OCI-LY7 (cell line): ENCODE data around the gene RUNX1. TPM values are rescaled to one million over a fixed set of nuclear protein-coding genes. Genes with fewer than 3 reads are reported as not detected.

Source experiments
- BruUV-seq: library from RNA; stranded (reverse); fragments of 400-500 nt; replicated peaks from 2 replicates; lab custom pipeline; 2021; lab: Mats Ljungman, UMichigan
- CTCF ChIA-PET: fragments of 300-600 bp; sonication (Branson Sonifier 250); formaldehyde crosslinking; loops from one replicate; lab custom pipeline; 2022; ENCODE audit warnings: antibody characterized with exemption; ENCODE audit not compliant: unreplicated experiment; lab: Charles Lee
- POLR2A ChIA-PET: fragments of 300-600 bp; sonication (Branson Sonifier 250); formaldehyde crosslinking; loops from one replicate; lab custom pipeline; 2022; ENCODE audit warnings: antibody characterized with exemption; lab: Charles Lee
- DNase-seq: peaks from one replicate; pipeline ENCODE4 v3.0.0-alpha.2; 2015; ENCODE audit warnings: low spot score
- H2AFZ ChIP-seq: fragments of 200-600 bp; sonication (generic), shearing (Covaris generic); 2 replicates; pipeline ENCODE4 v1.6.1; 2014; ENCODE audit warnings: mild to moderate bottlenecking, antibody characterized with exemption, low read length, moderate library complexity
- H3K27ac ChIP-seq: fragments of 200-600 bp; sonication (generic); 2 replicates; pipeline ENCODE4 v1.5.1; 2014; ENCODE audit warnings: mixed run types, low read depth, mild to moderate bottlenecking, moderate library complexity, low read length, inconsistent platforms; ENCODE audit not compliant: poor library complexity, severe bottlenecking
- H3K36me3 ChIP-seq: fragments of 200-600 bp; sonication (generic); 2 replicates; pipeline ENCODE4 v1.6.1; 2014; ENCODE audit warnings: mild to moderate bottlenecking, antibody characterized with exemption, low read length, moderate library complexity, mixed read lengths; ENCODE audit not compliant: insufficient read depth
- H3K4me1 ChIP-seq: fragments of 200-600 bp; sonication (generic); 2 replicates; pipeline ENCODE4 v1.5.1; 2014; ENCODE audit warnings: mild to moderate bottlenecking, low read length; ENCODE audit not compliant: insufficient read depth, poor library complexity, severe bottlenecking
- H3K4me2 ChIP-seq: fragments of 200-600 bp; sonication (generic); 2 replicates; pipeline ENCODE4 v1.6.1; 2014; ENCODE audit warnings: mild to moderate bottlenecking, low read length
- H3K4me3 ChIP-seq: fragments of 200-600 bp; sonication (generic); 2 replicates; pipeline ENCODE4 v1.5.1; 2014; ENCODE audit warnings: mild to moderate bottlenecking, low read depth, low read length; ENCODE audit not compliant: poor library complexity, severe bottlenecking
- H3K79me2 ChIP-seq: fragments of 200-600 bp; sonication (generic); 2 replicates; pipeline ENCODE4 v1.6.1; 2016; ENCODE audit warnings: low read depth, mild to moderate bottlenecking, low read length, moderate library complexity, mixed read lengths; ENCODE audit not compliant: insufficient read depth
- H3K9me2 ChIP-seq: fragments of 200-600 bp; sonication (generic); 2 replicates; pipeline ENCODE4 v1.6.1; 2016; ENCODE audit warnings: mild to moderate bottlenecking, low read length, mixed read lengths; ENCODE audit not compliant: insufficient read depth
- H3K9me3 ChIP-seq: fragments of 200-600 bp; sonication (generic); 2 replicates; pipeline ENCODE4 v1.6.1; 2014; ENCODE audit warnings: mild to moderate bottlenecking, mixed run types, low read length, mixed read lengths
- H4K20me1 ChIP-seq: fragments of 200-600 bp; sonication (generic); 2 replicates; pipeline ENCODE4 v1.6.1; 2014; ENCODE audit warnings: mild to moderate bottlenecking, antibody characterized with exemption, low read length, moderate library complexity, mixed read lengths; ENCODE audit not compliant: insufficient read depth
- EZH2phosphoT487 ChIP-seq: fragments of 200-600 bp; sonication (generic); IDR thresholded peaks from 2 replicates; pipeline ENCODE4 v1.6.1; 2018; ENCODE audit warnings: low read depth, borderline replicate concordance, mild to moderate bottlenecking, mixed run types, antibody characterized with exemption, low read length, moderate library complexity, mixed read lengths
- intact Hi-C: fragments of 100-400 bp; cut with micrococcal nuclease; formaldehyde crosslinking; loops from one replicate; pipeline ENCODE4 v1.10.0; 2022; ENCODE audit not compliant: unreplicated experiment
- total RNA-seq, 2 experiments: library from RNA; depleted of rRNA in 1 of 2; stranded (reverse); fragments of >200 nt in 1 of 2; shearing (Covaris generic) in 1 of 2; gene quantifications; 2 replicates each; pipeline ENCODE4 v1.2.3, GENCODE V29; 2014 to 2022
- TF ChIP-seq, protein P1 (sequence below): fragments of 200-600 bp; sonication (generic); conservative IDR thresholded peaks from 2 replicates; pipeline ENCODE4 v1.5.1; 2014; ENCODE audit warnings: mild to moderate bottlenecking, antibody characterized with exemption, low read length, moderate library complexity, mixed read lengths

The RUNX1 gene
- total RNA-seq, 2 experiments from 2014 or later = 30.5 to 40.8 TPM

DNA sequence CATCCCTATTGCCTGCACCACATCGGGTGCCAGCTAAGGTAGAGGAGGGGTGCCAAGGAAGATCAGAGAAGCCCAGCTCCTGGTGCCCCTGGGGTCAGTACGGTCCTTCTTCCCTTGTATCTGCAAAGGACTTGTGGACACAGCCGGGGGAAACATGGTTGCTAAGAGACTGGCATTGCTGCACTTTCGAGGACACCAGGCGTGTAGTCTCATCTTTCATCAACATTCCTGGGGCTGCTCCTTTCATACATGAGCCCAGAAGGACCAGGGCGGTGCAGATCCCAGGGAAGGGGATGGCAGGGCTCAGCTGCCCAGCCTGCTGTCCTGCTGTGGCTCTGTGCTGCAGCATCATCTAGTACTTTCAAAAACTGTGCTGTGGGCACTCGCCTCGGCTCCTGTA, 61.0 kb downstream of the RUNX1 start:
- Histone ChIP-seq H3K4me1 (peaks cover 20% of the 10 kb centered on the region), H4K20me1 (peaks cover 10% of the 10 kb centered on the region)
- POLR2A ChIA-PET = no interaction called here

DNA sequence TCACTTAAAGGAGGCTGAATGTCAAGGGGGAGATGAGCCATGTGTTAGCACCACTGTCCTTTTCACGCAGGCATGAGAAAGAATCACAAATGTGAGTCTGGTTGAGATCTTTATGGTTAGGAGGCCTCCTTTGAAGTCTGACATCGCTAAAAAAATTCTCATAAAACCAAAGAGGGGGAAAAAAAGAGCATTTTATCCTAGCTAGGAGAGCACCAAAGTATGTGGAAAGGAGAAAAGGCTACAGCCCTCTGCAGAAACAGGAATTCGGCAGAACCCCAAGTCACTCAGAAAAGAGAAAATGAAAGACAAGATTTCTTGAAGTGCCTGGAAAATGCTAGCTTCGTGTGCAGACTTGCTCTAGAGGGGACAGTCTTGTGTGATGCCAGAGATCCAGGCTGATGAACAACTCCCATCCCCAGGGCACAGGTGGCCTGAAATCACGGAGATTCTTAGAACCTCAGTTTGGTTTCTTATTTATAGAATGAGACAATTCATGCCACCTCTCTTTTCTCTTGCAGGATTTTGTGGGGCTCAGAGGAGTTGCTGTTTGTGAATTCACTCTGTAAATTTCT, 61.5 kb downstream of the RUNX1 start:
- intact Hi-C loops = no loop called here
- no peak for DNase-seq
- Histone ChIP-seq H2AFZ (no peak overlapping the region), H3K4me3 (no peak overlapping the region), H3K27ac (no peak overlapping the region), H4K20me1 (peaks cover 10% of the 10 kb centered on the region), H3K4me1 (peaks cover 20% of the 10 kb centered on the region), H3K79me2 (0 out of 2 replicates have a peak, but pooled peaks cover 4% of the 10 kb centered on the region), H3K36me3 (peaks cover 31% of the 10 kb centered on the region), H3K4me2 (no peak overlapping the region), H3K9me3 (no peaks in the 10 kb centered on the region), H3K9me2 (no peaks in the 10 kb centered on the region)
- TF ChIP-seq, protein P1, sequence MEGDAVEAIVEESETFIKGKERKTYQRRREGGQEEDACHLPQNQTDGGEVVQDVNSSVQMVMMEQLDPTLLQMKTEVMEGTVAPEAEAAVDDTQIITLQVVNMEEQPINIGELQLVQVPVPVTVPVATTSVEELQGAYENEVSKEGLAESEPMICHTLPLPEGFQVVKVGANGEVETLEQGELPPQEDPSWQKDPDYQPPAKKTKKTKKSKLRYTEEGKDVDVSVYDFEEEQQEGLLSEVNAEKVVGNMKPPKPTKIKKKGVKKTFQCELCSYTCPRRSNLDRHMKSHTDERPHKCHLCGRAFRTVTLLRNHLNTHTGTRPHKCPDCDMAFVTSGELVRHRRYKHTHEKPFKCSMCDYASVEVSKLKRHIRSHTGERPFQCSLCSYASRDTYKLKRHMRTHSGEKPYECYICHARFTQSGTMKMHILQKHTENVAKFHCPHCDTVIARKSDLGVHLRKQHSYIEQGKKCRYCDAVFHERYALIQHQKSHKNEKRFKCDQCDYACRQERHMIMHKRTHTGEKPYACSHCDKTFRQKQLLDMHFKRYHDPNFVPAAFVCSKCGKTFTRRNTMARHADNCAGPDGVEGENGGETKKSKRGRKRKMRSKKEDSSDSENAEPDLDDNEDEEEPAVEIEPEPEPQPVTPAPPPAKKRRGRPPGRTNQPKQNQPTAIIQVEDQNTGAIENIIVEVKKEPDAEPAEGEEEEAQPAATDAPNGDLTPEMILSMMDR = no peak
- TF ChIP-seq EZH2phosphoT487 = no peak
- ChIA-PET CTCF (no interaction called here), POLR2A (interaction anchor here (0.7 kb wide), 1 partner anchor 12 kb away, joined by 3 read pairs; no protein-coding TSS in a partner anchor)
- BruUV-seq = no TSS peak

More for the DNA sequence above, 61.0 kb downstream of the RUNX1 start:
- intact Hi-C loops = no loop called here
- CTCF ChIA-PET = no interaction called here
- Histone ChIP-seq H2AFZ (no peak overlapping the region), H3K9me2 (no peaks in the 10 kb centered on the region), H3K79me2 (0 out of 2 replicates have a peak, but pooled peaks cover 4% of the 10 kb centered on the region), H3K9me3 (no peaks in the 10 kb centered on the region), H3K4me2 (no peak overlapping the region), H3K36me3 (peaks cover 27% of the 10 kb centered on the region), H3K27ac (no peak overlapping the region), H3K4me3 (no peak overlapping the region)
- BruUV-seq = no TSS peak
- TF ChIP-seq EZH2phosphoT487 = no peak
- TF ChIP-seq, protein P1 = no peak
- DNase-seq = no peak
